ENCODE results near the gene NRL.

The NRL gene

GRCh38 chr14:24088095-24088494, 26.7 kb downstream of the NRL start:
- Histone ChIP-seq H2BK5ac (ENCODE audit: low read depth, low read length, poor library complexity, severe bottlenecking) (no peak overlapping the region), H2AFZ (ENCODE audit: low read depth, low read length) (no peak overlapping the region), H3K9ac (ENCODE audit: low read length) (no peak overlapping the region), H3K23ac (ENCODE audit: low read length in 2 of 2) (no peak overlapping the region), H2BK12ac (ENCODE audit: low read length in 2 of 2) (no peak overlapping the region), H2BK15ac (ENCODE audit: low read depth, poor library complexity, severe bottlenecking) (no peak overlapping the region), H3K4me2 (ENCODE audit: low read length, poor library complexity, severe bottlenecking) (no peak overlapping the region), H3K27me3 (ENCODE audit: control insufficient read depth in 1 of 2, insufficient read depth in 1 of 2, low read length in 2 of 2) (peaks cover 31 to 35% of the 10 kb centered on the region in 2 experiments), H3K4me3 (ENCODE audit: insufficient read depth in 1 of 2, low read depth in 1 of 2, low read length in 2 of 2) (no peak overlapping the region), H4K91ac (ENCODE audit: low read length) (no peak overlapping the region), H3K18ac (ENCODE audit: low read depth in 1 of 2, low read length in 2 of 2) (no peak overlapping the region), H2BK120ac (ENCODE audit: low read depth, low read length) (no peak overlapping the region), H4K8ac (ENCODE audit: low read length) (no peak overlapping the region), H3K4ac (ENCODE audit: low read depth in 1 of 2, low read length in 2 of 2) (no peak overlapping the region), H3K4me1 (ENCODE audit: control insufficient read depth, insufficient read depth, low read depth, low read length) (no peaks in the 10 kb centered on the region), H3K14ac (ENCODE audit: low read length in 2 of 2) (no peak overlapping the region), H3K79me1 (replicated peaks; ENCODE audit: low read length, poor library complexity, severe bottlenecking) (no peaks in the 10 kb centered on the region), H3K36me3 (ENCODE audit: control insufficient read depth in 1 of 2, insufficient read depth in 2 of 2, low read depth in 1 of 2, low read length in 2 of 2) (no peaks in the 10 kb centered on the region), H3K27ac (ENCODE audit: low read length, poor library complexity, severe bottlenecking) (no peak overlapping the region), H2AK5ac (ENCODE audit: low read length, severe bottlenecking) (no peak overlapping the region), H3K9me3 (ENCODE audit: control insufficient read depth, low read length) (no peaks in the 10 kb centered on the region)
- DNase-seq: no peak
- 81% methylated on average over 2 of the region's 2 CpGs for WGBS

GRCh38 chr14:24087004-24087403, 27.7 kb downstream of the NRL start:
- Histone ChIP-seq H3K14ac (ENCODE audit: low read length in 2 of 2) (no peak overlapping the region), H3K18ac (ENCODE audit: low read depth in 1 of 2, low read length in 2 of 2) (no peak overlapping the region), H3K27me3 (ENCODE audit: control insufficient read depth in 1 of 2, insufficient read depth in 1 of 2, low read length in 2 of 2) (peaks cover 42 to 46% of the 10 kb centered on the region in 2 experiments), H3K27ac (ENCODE audit: low read length, poor library complexity, severe bottlenecking) (no peak overlapping the region), H4K8ac (ENCODE audit: low read length) (no peak overlapping the region), H3K4me1 (ENCODE audit: control insufficient read depth, insufficient read depth, low read depth, low read length) (no peaks in the 10 kb centered on the region), H2AK5ac (ENCODE audit: low read length, severe bottlenecking) (no peak overlapping the region), H3K4ac (ENCODE audit: low read depth in 1 of 2, low read length in 2 of 2) (no peak overlapping the region), H2BK5ac (ENCODE audit: low read depth, low read length, poor library complexity, severe bottlenecking) (no peak overlapping the region), H3K36me3 (ENCODE audit: control insufficient read depth in 1 of 2, insufficient read depth in 2 of 2, low read depth in 1 of 2, low read length in 2 of 2) (no peaks in the 10 kb centered on the region), H3K9me3 (ENCODE audit: control insufficient read depth, low read length) (no peaks in the 10 kb centered on the region), H3K9ac (ENCODE audit: low read length) (no peak overlapping the region), H2BK12ac (ENCODE audit: low read length in 2 of 2) (no peak overlapping the region), H3K23ac (ENCODE audit: low read length in 2 of 2) (no peak overlapping the region), H4K91ac (ENCODE audit: low read length) (no peak overlapping the region), H3K4me2 (ENCODE audit: low read length, poor library complexity, severe bottlenecking) (no peak overlapping the region), H3K79me1 (replicated peaks; ENCODE audit: low read length, poor library complexity, severe bottlenecking) (no peaks in the 10 kb centered on the region), H3K4me3 (ENCODE audit: insufficient read depth in 1 of 2, low read depth in 1 of 2, low read length in 2 of 2) (no peak overlapping the region), H2BK15ac (ENCODE audit: low read depth, poor library complexity, severe bottlenecking) (no peak overlapping the region), H2BK120ac (ENCODE audit: low read depth, low read length) (no peak overlapping the region), H2AFZ (ENCODE audit: low read depth, low read length) (no peak overlapping the region)
- WGBS: 82% methylated on average over 1 of the region's 1 CpG
- DNase-seq: no peak

- 57% methylated on average over 3 of the region's 3 CpGs for WGBS
- Histone ChIP-seq H3K4me1 (ENCODE audit: control insufficient read depth, insufficient read depth, low read depth, low read length) (peaks cover 5% of the 10 kb centered on the region), H3K27ac (ENCODE audit: low read length, poor library complexity, severe bottlenecking) (no peak overlapping the region), H3K23ac (ENCODE audit: low read length in 2 of 2) (no peak overlapping the region), H3K27me3 (ENCODE audit: control insufficient read depth in 1 of 2, insufficient read depth in 1 of 2, low read length in 2 of 2) (peaks cover 46 to 50% of the 10 kb centered on the region in 2 experiments), H3K4ac (ENCODE audit: low read depth in 1 of 2, low read length in 2 of 2) (no peak overlapping the region), H3K36me3 (ENCODE audit: control insufficient read depth in 1 of 2, insufficient read depth in 2 of 2, low read depth in 1 of 2, low read length in 2 of 2) (no peaks in the 10 kb centered on the region), H3K9ac (ENCODE audit: low read length) (no peak overlapping the region), H4K91ac (ENCODE audit: low read length) (no peak overlapping the region), H3K18ac (ENCODE audit: low read depth in 1 of 2, low read length in 2 of 2) (no peak overlapping the region), H2AK5ac (ENCODE audit: low read length, severe bottlenecking) (no peak overlapping the region), H2BK15ac (ENCODE audit: low read depth, poor library complexity, severe bottlenecking) (no peak overlapping the region), H3K4me3 (ENCODE audit: insufficient read depth in 1 of 2, low read depth in 1 of 2, low read length in 2 of 2) (no peak overlapping the region), H3K9me3 (ENCODE audit: control insufficient read depth, low read length) (no peaks in the 10 kb centered on the region), H2BK120ac (ENCODE audit: low read depth, low read length) (no peak overlapping the region), H2BK12ac (ENCODE audit: low read length in 2 of 2) (no peak overlapping the region), H3K79me1 (replicated peaks; ENCODE audit: low read length, poor library complexity, severe bottlenecking) (no peaks in the 10 kb centered on the region), H3K14ac (ENCODE audit: low read length in 2 of 2) (no peak overlapping the region), H3K4me2 (ENCODE audit: low read length, poor library complexity, severe bottlenecking) (no peak overlapping the region), H2AFZ (ENCODE audit: low read depth, low read length) (no peak overlapping the region), H4K8ac (ENCODE audit: low read length) (no peak overlapping the region), H2BK5ac (ENCODE audit: low read depth, low read length, poor library complexity, severe bottlenecking) (no peak overlapping the region)
- no peak for DNase-seq
These were observed 28.4 kb downstream of the NRL start for GRCh38 chr14:24086193-24086955.

- no peak overlapping the region for H3K9ac ChIP-seq (ENCODE audit: low read length)
- H4K8ac ChIP-seq (ENCODE audit: low read length): no peak overlapping the region
- no peak overlapping the region for H4K91ac ChIP-seq (ENCODE audit: low read length)
- peaks cover 10% of the 10 kb centered on the region for H3K4me1 ChIP-seq (ENCODE audit: control insufficient read depth, insufficient read depth, low read depth, low read length)
- DNase-seq: no peak
- no peaks in the 10 kb centered on the region for H3K9me3 ChIP-seq (ENCODE audit: control insufficient read depth, low read length)
- no peak overlapping the region for H2BK5ac ChIP-seq (ENCODE audit: low read depth, low read length, poor library complexity, severe bottlenecking)
- H3K79me1 ChIP-seq (replicated peaks; ENCODE audit: low read length, poor library complexity, severe bottlenecking): peaks cover 2% of the 10 kb centered on the region
- no peak overlapping the region for H3K4me2 ChIP-seq (ENCODE audit: low read length, poor library complexity, severe bottlenecking)
- 95% methylated on average over 3 of the region's 3 CpGs for WGBS
- no peak overlapping the region for H3K4ac ChIP-seq (ENCODE audit: low read depth in 1 of 2, low read length in 2 of 2)
- no peak overlapping the region for H3K27ac ChIP-seq (ENCODE audit: low read length, poor library complexity, severe bottlenecking)
- no peak overlapping the region for H2BK120ac ChIP-seq (ENCODE audit: low read depth, low read length)
- H3K4me3 ChIP-seq (ENCODE audit: insufficient read depth in 1 of 2, low read depth in 1 of 2, low read length in 2 of 2): no peak overlapping the region
- H3K27me3 ChIP-seq (ENCODE audit: control insufficient read depth in 1 of 2, insufficient read depth in 1 of 2, low read length in 2 of 2): peaks cover 55 to 59% of the 10 kb centered on the region in 2 experiments
- no peak overlapping the region for H3K14ac ChIP-seq (ENCODE audit: low read length in 2 of 2)
- no peak overlapping the region for H2BK15ac ChIP-seq (ENCODE audit: low read depth, poor library complexity, severe bottlenecking)
- H2AFZ ChIP-seq (ENCODE audit: low read depth, low read length): no peak overlapping the region
- H2AK5ac ChIP-seq (ENCODE audit: low read length, severe bottlenecking): no peak overlapping the region
- no peaks in the 10 kb centered on the region for H3K36me3 ChIP-seq (ENCODE audit: control insufficient read depth in 1 of 2, insufficient read depth in 2 of 2, low read depth in 1 of 2, low read length in 2 of 2)
- no peak overlapping the region for H3K23ac ChIP-seq (ENCODE audit: low read length in 2 of 2)
- H3K18ac ChIP-seq (ENCODE audit: low read depth in 1 of 2, low read length in 2 of 2): no peak overlapping the region
- H2BK12ac ChIP-seq (ENCODE audit: low read length in 2 of 2): no peak overlapping the region
These were observed 29.5 kb downstream of the NRL start for GRCh38 chr14:24085215-24085614.

Data from mesenchymal stem cell (in vitro differentiated cells and primary cell).